Endothelial cell of umbilical vein (primary cell): ENCODE results near the gene RTKN. TPM values are rescaled to one million over a fixed set of nuclear protein-coding genes. Genes with fewer than 3 reads are reported as not detected.
"Not testable (repeated sequence)": the region's sequence is repeated elsewhere in the genome, so short reads cannot be mapped to it uniquely, and the experiment has no call there.

Experiments used
- BruUV-seq: library from RNA; stranded (reverse); fragments of 400-500 nt; replicated peaks from 2 replicates; lab custom pipeline; 2021; lab: Mats Ljungman, UMichigan
- CTCF ChIA-PET: fragments of 300-600, 350-600 bp; sonication (Branson Sonifier 250); formaldehyde crosslinking; loops from one replicate; lab custom pipeline; 2021; ENCODE audit warnings: antibody characterized with exemption, inconsistent platforms; lab: Charles Lee
- POLR2A ChIA-PET: fragments of 300-600, 350-600 bp; sonication (Branson Sonifier 250); formaldehyde crosslinking; loops from one replicate; lab custom pipeline; 2021; ENCODE audit warnings: antibody characterized with exemption, inconsistent platforms; lab: Charles Lee
- DNase-seq: peaks from one replicate; pipeline ENCODE4 v3.0.0-alpha.2; 2011; ENCODE audit warnings: low read depth, low spot score
- FAIRE-seq: peaks from 2 replicates; lab custom pipeline; 2011; peaks lifted over from hg19 to GRCh38; lab: Jason Lieb, UNC
- H2AFZ ChIP-seq: 2 replicates; pipeline ENCODE4 v1.6.0; 2012; ENCODE audit warnings: low read depth, low read length, control low read depth, inconsistent platforms
- H3K27ac ChIP-seq: 2 replicates; pipeline ENCODE4 v1.5.1; 2011; ENCODE audit warnings: low read depth, mild to moderate bottlenecking, control low read depth, low read length, moderate library complexity; ENCODE audit not compliant: insufficient read depth
- H3K27me3 ChIP-seq, 2 experiments: 2 replicates each; pipeline versions ENCODE4 v1.6.0 to v1.6.1; 2011; ENCODE audit warnings: low read length in 2 of 2, mixed read lengths in 1 of 2; ENCODE audit not compliant: control insufficient read depth in 2 of 2, insufficient read depth in 2 of 2
- H3K36me3 ChIP-seq, 2 experiments: 2 replicates in 1 of 2; 3 replicates in 1 of 2; pipeline ENCODE4 v1.5.1; 2011; ENCODE audit warnings: low read length in 2 of 2, mild to moderate bottlenecking in 1 of 2, moderate library complexity in 1 of 2; ENCODE audit not compliant: control insufficient read depth in 2 of 2, insufficient read depth in 2 of 2; ENCODE audit errors: extremely low read depth in 1 of 2
- H3K4me1 ChIP-seq: 3 replicates; pipeline ENCODE4 v1.5.1; 2011; ENCODE audit warnings: mild to moderate bottlenecking, low read length; ENCODE audit not compliant: control insufficient read depth, insufficient read depth; ENCODE audit errors: extremely low read depth
- H3K4me2 ChIP-seq: 2 replicates; pipeline ENCODE4 v1.6.1; 2011; ENCODE audit warnings: low read length, control low read depth, mixed read lengths; ENCODE audit not compliant: insufficient read depth
- H3K4me3 ChIP-seq, 3 experiments: fragments of 200-600 bp in 1 of 3; sonication (generic), shearing (Covaris generic) in 1 of 3; replicated peaks in 1 of 3; 2 replicates each; pipeline ENCODE4 v1.5.1; 2011 to 2016; ENCODE audit warnings: control low read depth in 3 of 3, low read length in 3 of 3, mild to moderate bottlenecking in 2 of 3, inconsistent platforms in 1 of 3, low read depth in 1 of 3, moderate library complexity in 1 of 3; ENCODE audit not compliant: insufficient read depth in 1 of 3
- H3K79me2 ChIP-seq: 2 replicates; pipeline ENCODE4 v1.6.0; 2012; ENCODE audit warnings: low read length, inconsistent platforms; ENCODE audit not compliant: control insufficient read depth, insufficient read depth
- H3K9ac ChIP-seq: replicated peaks from 2 replicates; pipeline ENCODE3; 2011; ENCODE audit warnings: low read length, control low read depth; ENCODE audit not compliant: insufficient read depth; ENCODE audit errors: extremely low read depth
- H3K9me1 ChIP-seq: replicated peaks from 3 replicates; pipeline ENCODE4 v1.6.0; 2011; ENCODE audit warnings: mild to moderate bottlenecking, low read length; ENCODE audit not compliant: control insufficient read depth, insufficient read depth; ENCODE audit errors: extremely low read depth
- H3K9me3 ChIP-seq: replicated peaks from 2 replicates; pipeline ENCODE4 v1.5.1; 2012; ENCODE audit warnings: low read length, inconsistent platforms; ENCODE audit not compliant: control insufficient read depth, insufficient read depth
- H4K20me1 ChIP-seq: replicated peaks from 2 replicates; pipeline ENCODE3; 2011; ENCODE audit warnings: mild to moderate bottlenecking, low read length; ENCODE audit not compliant: control insufficient read depth, insufficient read depth; ENCODE audit errors: extremely low read depth
- EZH2 ChIP-seq: IDR thresholded peaks from 2 replicates; pipeline ENCODE4 v1.6.1; 2012; ENCODE audit warnings: borderline replicate concordance, low read depth, mild to moderate bottlenecking, moderate library complexity, low read length, inconsistent platforms; ENCODE audit not compliant: severe bottlenecking
- FOS ChIP-seq: IDR thresholded peaks from 2 replicates; pipeline ENCODE4 v1.6.1; 2011; ENCODE audit warnings: mild to moderate bottlenecking, low read length, moderate library complexity, borderline replicate concordance; ENCODE audit not compliant: insufficient read depth
- GATA2 ChIP-seq: IDR thresholded peaks from 2 replicates; pipeline ENCODE4 v1.7.0; 2011; ENCODE audit warnings: low read depth, mild to moderate bottlenecking, moderate library complexity, mixed read lengths, low read length; ENCODE audit not compliant: insufficient read length, insufficient read depth
- JUN ChIP-seq: IDR thresholded peaks from 2 replicates; pipeline ENCODE4 v1.6.1; 2011; ENCODE audit warnings: borderline replicate concordance, low read depth; ENCODE audit not compliant: insufficient read length, insufficient read depth
- MYC ChIP-seq: IDR thresholded peaks from one replicate; pipeline ENCODE4 v1.6.1; 2011; ENCODE audit warnings: mild to moderate bottlenecking, low read depth, low read length
- POLR2A ChIP-seq: IDR thresholded peaks from 2 replicates; pipeline ENCODE4 v1.6.1; 2012; ENCODE audit warnings: low read depth, mild to moderate bottlenecking, control low read depth, low read length
- POLR2AphosphoS5 ChIP-seq: IDR thresholded peaks from 2 replicates; pipeline ENCODE4 v1.6.1; 2012; ENCODE audit warnings: low read depth, mild to moderate bottlenecking, control low read depth, low read length, moderate library complexity; ENCODE audit not compliant: insufficient read depth
- dilution Hi-C: fragments of 300-500 bp; cut with MboI; formaldehyde crosslinking; loops from one replicate; pipeline ENCODE4 v1.15.0; 2019; ENCODE audit warnings: low sequenced_read_pairs; ENCODE audit not compliant: extremely low pct_ligation_motif_present
- intact Hi-C: fragments of 100-400 bp; cut with micrococcal nuclease; formaldehyde crosslinking; loops from one replicate; pipeline ENCODE4 v1.10.0; 2022
- polyA plus RNA-seq, 4 experiments: library from polyadenylated mRNA; depleted of rRNA in 3 of 4; stranded (reverse) in 3 of 4; unstranded in 1 of 4; fragments of >200 nt; gene quantifications; 2 replicates each; pipeline versions ENCODE4 v1.2.1 to v1.2.3, GENCODE V29; 2011 to 2012; ENCODE audit warnings: missing spikeins in 1 of 4
- total RNA-seq: library from RNA; stranded (reverse); gene quantifications from 2 replicates; pipeline ENCODE4 v1.2.3, GENCODE V29; 2021
- TF ChIP-seq, protein P1 (sequence below), 2 donors: IDR thresholded peaks; 1 replicate in 1 of 2; 2 replicates in 1 of 2; pipeline ENCODE4 v1.5.1; 2011; ENCODE audit warnings: low read length in 2 of 2, mild to moderate bottlenecking in 2 of 2, moderate library complexity in 2 of 2, control low read depth in 1 of 2, inconsistent platforms in 1 of 2, low read depth in 1 of 2; ENCODE audit not compliant: insufficient read depth in 1 of 2; ENCODE audit errors: extremely low read depth in 1 of 2
- TF ChIP-seq, protein P2 (sequence below): IDR thresholded peaks from 2 replicates; pipeline ENCODE4 v1.6.1; 2011; ENCODE audit not compliant: insufficient read depth, insufficient read length

The RTKN gene
- total and polyA plus RNA-seq, 2 donors (not counting 3 experiments of a cell fraction or from before 2014, with no cell fraction given): 20.0 to 20.7 TPM

DNA sequence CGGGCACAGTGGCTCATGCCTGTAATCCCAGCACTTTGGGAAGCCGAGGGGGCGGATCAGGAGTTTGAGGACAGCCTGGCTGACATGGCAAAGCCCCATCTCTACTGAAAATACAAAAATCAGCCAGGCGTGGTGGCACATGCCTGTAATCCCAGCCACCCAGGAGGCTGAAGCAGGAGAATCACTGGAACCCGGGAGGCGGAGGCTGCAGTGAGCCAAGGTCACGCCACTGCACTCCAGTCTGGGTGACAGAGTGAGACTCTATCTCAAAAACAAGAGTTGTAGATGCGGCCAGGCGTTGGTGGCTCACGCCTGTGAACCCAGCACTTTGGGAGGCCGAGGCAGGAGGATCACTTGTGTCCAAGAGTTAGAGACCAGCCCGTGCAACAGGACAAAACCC lies 29.0 kb upstream of the RTKN start:
- DNase-seq, H3K4me2 ChIP-seq, dilution Hi-C loops, H2AFZ ChIP-seq, H3K4me3 ChIP-seq, BruUV-seq, H3K9ac ChIP-seq, H3K36me3 ChIP-seq, H3K27ac ChIP-seq, intact Hi-C loops, H3K9me1 ChIP-seq, H3K27me3 ChIP-seq, H3K9me3 ChIP-seq, H3K79me2 ChIP-seq, H4K20me1 ChIP-seq, POLR2A ChIA-PET, FAIRE-seq: not testable (repeated sequence)
- CTCF ChIA-PET: interaction anchor here (1.2 kb wide), 1 partner anchor 62 kb away, joined by 5 read pairs; no protein-coding TSS in a partner anchor
- peaks cover 17% of the 10 kb centered on the region for H3K4me1 ChIP-seq

- Histone ChIP-seq H3K9me1 (no peaks in the 10 kb centered on the region), H3K27ac (no peak overlapping the region), H3K79me2 (peaks cover 14% of the 10 kb centered on the region), H3K36me3 (peaks cover 0 to 12% of the 10 kb centered on the region in 2 experiments), H3K27me3 (no peaks in the 10 kb centered on the region), H4K20me1 (no peaks in the 10 kb centered on the region), H3K4me2 (peak overlapping the region; percentile 81), H2AFZ (peak overlapping the region; percentile 65), H3K4me3 (peak overlapping the region; percentile 44 to 86 (median 69)), H3K4me1 (peaks cover 10% of the 10 kb centered on the region), H3K9ac (peak overlapping the region; percentile 29), H3K9me3 (no peaks in the 10 kb centered on the region)
- ChIA-PET POLR2A (no interaction called here), CTCF (interaction anchor here (1.0 to 1.7 kb wide), 5 partner anchors 10 to 124 kb away, joined by 3 to 5 read pairs (median 3); no protein-coding TSS in a partner anchor)
- intact Hi-C loops: no loop called here
- TF ChIP-seq EZH2 (no peak), GATA2 (no peak), POLR2AphosphoS5 (no peak), MYC (no peak), FOS (no peak), JUN (no peak), POLR2A (no peak)
- TF ChIP-seq, protein P1, sequence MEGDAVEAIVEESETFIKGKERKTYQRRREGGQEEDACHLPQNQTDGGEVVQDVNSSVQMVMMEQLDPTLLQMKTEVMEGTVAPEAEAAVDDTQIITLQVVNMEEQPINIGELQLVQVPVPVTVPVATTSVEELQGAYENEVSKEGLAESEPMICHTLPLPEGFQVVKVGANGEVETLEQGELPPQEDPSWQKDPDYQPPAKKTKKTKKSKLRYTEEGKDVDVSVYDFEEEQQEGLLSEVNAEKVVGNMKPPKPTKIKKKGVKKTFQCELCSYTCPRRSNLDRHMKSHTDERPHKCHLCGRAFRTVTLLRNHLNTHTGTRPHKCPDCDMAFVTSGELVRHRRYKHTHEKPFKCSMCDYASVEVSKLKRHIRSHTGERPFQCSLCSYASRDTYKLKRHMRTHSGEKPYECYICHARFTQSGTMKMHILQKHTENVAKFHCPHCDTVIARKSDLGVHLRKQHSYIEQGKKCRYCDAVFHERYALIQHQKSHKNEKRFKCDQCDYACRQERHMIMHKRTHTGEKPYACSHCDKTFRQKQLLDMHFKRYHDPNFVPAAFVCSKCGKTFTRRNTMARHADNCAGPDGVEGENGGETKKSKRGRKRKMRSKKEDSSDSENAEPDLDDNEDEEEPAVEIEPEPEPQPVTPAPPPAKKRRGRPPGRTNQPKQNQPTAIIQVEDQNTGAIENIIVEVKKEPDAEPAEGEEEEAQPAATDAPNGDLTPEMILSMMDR (IDR thresholded peaks at IDR 0.05; ENCODE audit: extremely low read depth in 1 of 2, insufficient read depth in 1 of 2, low read depth in 1 of 2, low read length in 2 of 2): no peak
- TF ChIP-seq, protein P2, sequence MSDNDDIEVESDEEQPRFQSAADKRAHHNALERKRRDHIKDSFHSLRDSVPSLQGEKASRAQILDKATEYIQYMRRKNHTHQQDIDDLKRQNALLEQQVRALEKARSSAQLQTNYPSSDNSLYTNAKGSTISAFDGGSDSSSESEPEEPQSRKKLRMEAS: no peak
- no TSS peak for BruUV-seq
- DNase-seq: peak; percentile 27
- dilution Hi-C loops: no loop called here
- FAIRE-seq: no peak
Measured at GRCh38 chr2:74464406-74464805, 22.7 kb upstream of the RTKN start.
